Peyer's patch (tissue), 4 donors: ENCODE results near the gene UBXN11.

Experiments used
- POLR2A ChIP-seq, 2 donors: fragments of 450-650 bp; IDR thresholded peaks; one replicate each; pipeline ENCODE4 v1.5.1; 2017; ENCODE audit warnings: antibody characterized with exemption in 2 of 2, mild to moderate bottlenecking in 2 of 2, moderate library complexity in 2 of 2
- TF ChIP-seq, protein P1 (sequence below), 6 experiments: fragments of 450-650 bp in 4 of 6; fragments of 200-600 bp in 2 of 6; sonication (generic) in 1 of 6; IDR thresholded peaks; one replicate each; pipeline ENCODE4 v1.5.1; 2017 to 2019; ENCODE audit warnings: antibody characterized with exemption in 6 of 6, mild to moderate bottlenecking in 3 of 6, moderate library complexity in 1 of 6

GRCh38 chr1:26346274-26347033, 40.0 kb upstream of the UBXN11 start:
- TF ChIP-seq, protein P1, sequence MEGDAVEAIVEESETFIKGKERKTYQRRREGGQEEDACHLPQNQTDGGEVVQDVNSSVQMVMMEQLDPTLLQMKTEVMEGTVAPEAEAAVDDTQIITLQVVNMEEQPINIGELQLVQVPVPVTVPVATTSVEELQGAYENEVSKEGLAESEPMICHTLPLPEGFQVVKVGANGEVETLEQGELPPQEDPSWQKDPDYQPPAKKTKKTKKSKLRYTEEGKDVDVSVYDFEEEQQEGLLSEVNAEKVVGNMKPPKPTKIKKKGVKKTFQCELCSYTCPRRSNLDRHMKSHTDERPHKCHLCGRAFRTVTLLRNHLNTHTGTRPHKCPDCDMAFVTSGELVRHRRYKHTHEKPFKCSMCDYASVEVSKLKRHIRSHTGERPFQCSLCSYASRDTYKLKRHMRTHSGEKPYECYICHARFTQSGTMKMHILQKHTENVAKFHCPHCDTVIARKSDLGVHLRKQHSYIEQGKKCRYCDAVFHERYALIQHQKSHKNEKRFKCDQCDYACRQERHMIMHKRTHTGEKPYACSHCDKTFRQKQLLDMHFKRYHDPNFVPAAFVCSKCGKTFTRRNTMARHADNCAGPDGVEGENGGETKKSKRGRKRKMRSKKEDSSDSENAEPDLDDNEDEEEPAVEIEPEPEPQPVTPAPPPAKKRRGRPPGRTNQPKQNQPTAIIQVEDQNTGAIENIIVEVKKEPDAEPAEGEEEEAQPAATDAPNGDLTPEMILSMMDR (IDR thresholded peaks at IDR 0.05) = no peak
- TF ChIP-seq POLR2A (IDR thresholded peaks at IDR 0.05) = no peak
